C4-2B (cell line): ENCODE results near the gene EXOC3L4.

Experiments used
- ZFX ChIP-seq: fragments of 450-650 bp; IDR thresholded peaks from 2 replicates; pipeline ENCODE4 v1.6.1; 2017
- TF ChIP-seq, protein P1 (sequence below): fragments of 450-650 bp; conservative IDR thresholded peaks from 2 replicates; pipeline ENCODE4 v1.5.1; 2017; ENCODE audit warnings: mild to moderate bottlenecking

DNA sequence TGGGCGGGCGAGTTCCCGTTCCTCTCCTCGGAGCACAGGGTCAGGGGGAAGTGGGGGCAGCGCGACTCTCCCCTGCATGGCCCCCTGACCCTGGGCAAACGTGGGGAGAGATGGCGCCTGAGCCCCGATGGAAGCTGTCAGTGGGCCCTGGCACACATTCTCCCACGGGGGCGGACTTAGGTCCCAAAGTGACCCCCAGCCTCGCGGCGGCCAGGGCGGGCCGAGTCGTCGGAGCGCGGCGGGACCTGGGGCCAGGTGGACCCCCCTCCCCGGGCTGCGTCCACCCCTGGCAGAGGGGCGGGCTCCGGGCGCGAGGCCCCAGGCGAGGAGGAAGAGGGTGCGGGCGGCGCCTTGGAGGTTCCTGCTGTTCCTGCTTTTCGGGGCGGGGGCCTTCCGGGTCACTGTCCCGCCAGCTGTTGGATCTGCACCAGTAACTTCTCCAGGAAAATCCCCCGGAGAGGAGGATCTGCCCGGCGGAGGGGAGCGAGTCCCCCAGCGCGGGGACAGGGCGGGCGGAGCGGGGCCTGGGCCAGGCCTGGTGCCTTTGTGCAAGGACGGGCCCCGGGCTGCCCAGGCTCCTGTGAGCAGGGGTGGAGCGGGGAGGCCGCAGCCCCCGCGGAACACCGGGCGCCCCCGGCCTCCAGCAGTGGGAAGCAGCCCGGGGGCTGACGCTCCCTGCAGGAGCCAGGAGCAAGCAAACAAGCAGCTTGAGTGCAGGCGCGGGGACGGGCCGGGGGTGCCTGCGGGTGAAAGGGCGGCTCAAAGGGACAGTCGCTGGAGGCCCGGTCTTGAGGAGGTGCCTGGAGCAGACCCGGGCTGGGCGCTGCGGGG is 44.0 kb downstream of the EXOC3L4 start:
- TF ChIP-seq, protein P1, sequence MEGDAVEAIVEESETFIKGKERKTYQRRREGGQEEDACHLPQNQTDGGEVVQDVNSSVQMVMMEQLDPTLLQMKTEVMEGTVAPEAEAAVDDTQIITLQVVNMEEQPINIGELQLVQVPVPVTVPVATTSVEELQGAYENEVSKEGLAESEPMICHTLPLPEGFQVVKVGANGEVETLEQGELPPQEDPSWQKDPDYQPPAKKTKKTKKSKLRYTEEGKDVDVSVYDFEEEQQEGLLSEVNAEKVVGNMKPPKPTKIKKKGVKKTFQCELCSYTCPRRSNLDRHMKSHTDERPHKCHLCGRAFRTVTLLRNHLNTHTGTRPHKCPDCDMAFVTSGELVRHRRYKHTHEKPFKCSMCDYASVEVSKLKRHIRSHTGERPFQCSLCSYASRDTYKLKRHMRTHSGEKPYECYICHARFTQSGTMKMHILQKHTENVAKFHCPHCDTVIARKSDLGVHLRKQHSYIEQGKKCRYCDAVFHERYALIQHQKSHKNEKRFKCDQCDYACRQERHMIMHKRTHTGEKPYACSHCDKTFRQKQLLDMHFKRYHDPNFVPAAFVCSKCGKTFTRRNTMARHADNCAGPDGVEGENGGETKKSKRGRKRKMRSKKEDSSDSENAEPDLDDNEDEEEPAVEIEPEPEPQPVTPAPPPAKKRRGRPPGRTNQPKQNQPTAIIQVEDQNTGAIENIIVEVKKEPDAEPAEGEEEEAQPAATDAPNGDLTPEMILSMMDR = no peak
- no peak for TF ChIP-seq ZFX
